HG02759 (cell line): ENCODE measurements around the gene DAP3.
A peak's percentile ranks its signal among the peaks of the same experiment; 100 is the strongest.
"Not testable (repeated sequence)": the region's sequence is repeated elsewhere in the genome, so short reads cannot be mapped to it uniquely, and the experiment has no call there.

ENCODE experiments used
- ATAC-seq: cut with Tn5 transposase; IDR thresholded peaks from one replicate; pipeline ENCODE4 v1.9.1; 2021; ENCODE audit warnings: mild to moderate bottlenecking, moderate library complexity; ENCODE audit not compliant: unreplicated experiment

The DAP3 gene

GRCh38 chr1:155689081-155689607, at the start of gene DAP3:
DAP3 (plus strand) TSS chr1:155689091; CDS start chr1:155709780, 20,689 bp downstream.
- ATAC-seq: peak; percentile 11

- ATAC-seq: no peak
These were observed 48.5 kb upstream of the DAP3 start for GRCh38 chr1:155640367-155640766.

GRCh38 chr1:155642559-155643180, 46.2 kb upstream of the DAP3 start:
- ATAC-seq: not testable (repeated sequence)

- ATAC-seq: no peak
These were observed 45.7 kb upstream of the DAP3 start for GRCh38 chr1:155643230-155643629.

GRCh38 chr1:155645034-155645598, 43.8 kb upstream of the DAP3 start:
- ATAC-seq: no peak

GRCh38 chr1:155645648-155646047, 43.2 kb upstream of the DAP3 start:
- ATAC-seq: no peak

GRCh38 chr1:155646307-155646706, 42.6 kb upstream of the DAP3 start:
- no peak for ATAC-seq

GRCh38 chr1:155648207-155649147, 40.4 kb upstream of the DAP3 start:
- ATAC-seq: no peak

GRCh38 chr1:155649676-155650075, 39.2 kb upstream of the DAP3 start:
- ATAC-seq: no peak

GRCh38 chr1:155650231-155650757, 38.6 kb upstream of the DAP3 start:
- ATAC-seq: no peak

GRCh38 chr1:155651861-155652661, 36.8 kb upstream of the DAP3 start:
- ATAC-seq: no peak

GRCh38 chr1:155652951-155653350, 35.9 kb upstream of the DAP3 start:
- ATAC-seq: no peak

GRCh38 chr1:155657463-155657862, 31.4 kb upstream of the DAP3 start:
- no peak for ATAC-seq

- not testable (repeated sequence) for ATAC-seq
These were observed 27.7 kb upstream of the DAP3 start for GRCh38 chr1:155661239-155661638.

- no peak for ATAC-seq
These were observed 19.4 kb upstream of the DAP3 start for GRCh38 chr1:155669233-155670162.

GRCh38 chr1:155671750-155672149, 17.1 kb upstream of the DAP3 start:
- ATAC-seq: no peak

GRCh38 chr1:155673003-155673402, 15.9 kb upstream of the DAP3 start:
- no peak for ATAC-seq

GRCh38 chr1:155678027-155678426, 10.9 kb upstream of the DAP3 start:
- no peak for ATAC-seq

GRCh38 chr1:155678992-155679391, 9.9 kb upstream of the DAP3 start:
- ATAC-seq: not testable (repeated sequence)
